SHP77 treated with DMSO at 0.1 percent for 48 hours (cell line): ENCODE data around the gene HAUS8.
"Not testable (repeated sequence)": the region's sequence is repeated elsewhere in the genome, so short reads cannot be mapped to it uniquely, and the experiment has no call there.

ENCODE experiments used
- DNase-seq: peaks from one replicate; lab custom pipeline; 2025; lab: John Stamatoyannopoulos, UW

HAUS8 gene

DNA sequence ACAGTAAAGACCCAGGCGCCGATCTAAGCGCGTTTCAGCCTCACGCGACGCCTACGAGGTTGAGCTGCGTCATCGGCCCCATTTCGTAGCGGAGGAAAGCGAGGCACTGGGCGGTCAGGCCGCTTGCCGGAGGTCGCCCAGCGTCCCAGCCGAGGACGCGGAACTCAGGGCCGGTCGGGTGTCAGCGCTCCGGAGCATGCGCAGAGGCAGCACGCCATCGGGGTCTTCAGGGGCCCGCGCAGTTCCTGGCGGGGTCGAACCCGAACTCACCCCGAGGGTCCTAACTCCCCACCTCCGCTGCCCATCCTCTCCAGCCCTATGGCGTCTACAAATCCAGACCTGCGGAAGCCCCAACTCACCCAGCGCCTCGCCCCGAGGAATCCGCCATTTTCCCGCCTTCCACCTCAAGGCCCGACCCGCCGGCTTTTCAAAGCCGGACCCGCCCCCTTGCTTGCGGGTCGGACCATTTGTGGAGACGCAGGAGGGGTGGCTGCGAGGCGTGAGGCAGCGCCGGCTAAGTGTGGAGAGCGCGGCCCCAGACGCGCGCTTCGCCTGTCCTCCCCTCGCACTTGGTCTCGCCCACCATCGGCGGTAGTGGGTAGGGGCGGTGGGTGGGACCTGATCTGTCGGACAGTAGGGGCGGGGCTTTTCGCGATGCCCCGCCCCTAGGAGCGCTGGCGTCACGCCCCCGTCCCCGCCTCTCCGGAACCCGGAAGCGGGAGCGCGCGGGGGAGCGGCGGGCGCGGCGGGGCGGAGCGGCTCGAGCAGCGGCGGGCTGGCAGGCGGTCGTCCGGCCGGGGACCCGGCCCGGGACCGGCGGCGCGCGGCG, at the start of gene HAUS8, which contains the start of gene MYO9B:
HAUS8 (minus strand) TSS at position 418 of the 829 bp plus-strand sequence; CDS start at position 388, 30 bp downstream.
MYO9B (plus strand) TSS at position 743 of the 829 bp plus-strand sequence. CDS start 25,941 bp downstream, outside the sequence.
- DNase-seq, result peak; percentile 97

- DNase-seq, result no peak
These were observed 48.8 kb upstream of the HAUS8 start for GRCh38 chr19:17124025-17124424.

DNA sequence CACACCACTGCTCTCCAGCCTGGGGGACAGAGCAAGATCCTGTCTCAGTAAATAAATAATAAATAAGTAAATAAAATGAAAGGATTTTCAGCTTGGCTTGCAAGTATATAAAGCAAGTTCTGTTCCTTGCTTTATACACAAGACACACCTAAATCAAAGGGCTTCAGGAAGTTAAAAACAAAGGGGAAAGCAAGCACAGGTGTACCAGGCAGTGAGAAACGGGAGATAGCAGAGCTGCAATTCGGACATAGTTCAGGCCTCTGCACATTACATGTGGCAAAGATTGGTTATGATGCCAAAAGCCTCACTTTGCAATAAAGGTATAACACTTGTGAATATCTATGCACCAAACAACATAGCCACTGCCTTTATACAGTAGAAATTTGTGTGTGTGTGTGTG, 47.8 kb upstream of the HAUS8 start:
- no peak for DNase-seq

- DNase-seq, result no peak
These were observed 46.6 kb upstream of the HAUS8 start for GRCh38 chr19:17121736-17122293.

GRCh38 chr19:17118957-17119356, 43.7 kb upstream of the HAUS8 start:
- no peak for DNase-seq

DNA sequence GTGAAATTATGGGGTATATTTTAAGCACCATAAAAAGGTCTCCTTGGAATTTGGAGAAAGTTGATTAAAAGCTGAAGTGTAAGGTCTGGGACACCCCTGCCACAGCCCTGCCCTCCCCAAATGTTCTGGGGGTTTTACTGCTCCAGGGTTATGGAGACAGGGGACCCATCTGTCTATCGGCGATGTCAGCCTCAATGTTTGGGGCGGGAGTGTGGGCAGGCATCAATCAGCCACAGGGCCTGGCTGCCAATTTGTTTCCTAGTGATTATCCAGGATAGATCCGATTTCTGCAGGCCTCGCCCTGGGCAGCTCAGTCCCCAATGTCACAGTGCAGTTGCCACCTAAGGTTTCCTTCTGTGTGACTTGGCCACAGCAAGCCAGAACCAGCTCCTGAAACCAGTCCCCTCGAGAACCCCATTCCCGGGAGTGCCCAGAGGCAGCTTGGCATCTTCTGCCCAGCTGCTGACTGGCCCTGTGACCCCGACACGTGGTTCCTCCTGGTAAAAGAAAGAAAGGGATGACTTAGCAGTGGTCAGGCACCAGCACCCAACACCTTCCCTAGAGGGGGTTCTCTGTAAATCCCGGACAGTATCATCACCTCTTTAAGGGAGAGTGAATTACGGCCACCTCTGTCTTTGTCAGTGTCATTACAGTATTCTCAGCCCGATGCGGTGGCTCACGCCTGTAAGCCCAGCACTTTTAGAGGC, 41.9 kb upstream of the HAUS8 start:
- DNase-seq, result no peak

DNA sequence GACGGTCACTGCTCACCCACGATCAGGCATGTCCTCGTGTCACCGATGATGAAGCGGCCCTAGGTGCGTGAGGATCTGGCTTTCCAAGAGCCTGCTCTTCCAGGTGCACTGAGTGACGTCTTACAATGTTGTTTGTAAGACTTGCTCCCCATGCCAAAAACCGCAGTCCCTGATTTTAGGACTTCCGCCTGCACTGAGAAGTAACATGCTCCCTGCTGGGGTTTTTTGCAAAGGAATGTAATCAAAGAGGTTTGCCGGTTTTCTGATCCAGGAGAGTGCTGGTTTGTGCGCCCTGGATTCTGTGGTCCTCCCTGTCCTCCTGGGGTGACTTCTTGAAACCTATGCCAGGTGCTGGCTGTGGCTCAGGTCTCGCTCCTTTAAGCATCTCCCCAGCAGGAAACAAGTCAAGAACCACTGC, 39.2 kb upstream of the HAUS8 start:
- DNase-seq, result no peak

DNA sequence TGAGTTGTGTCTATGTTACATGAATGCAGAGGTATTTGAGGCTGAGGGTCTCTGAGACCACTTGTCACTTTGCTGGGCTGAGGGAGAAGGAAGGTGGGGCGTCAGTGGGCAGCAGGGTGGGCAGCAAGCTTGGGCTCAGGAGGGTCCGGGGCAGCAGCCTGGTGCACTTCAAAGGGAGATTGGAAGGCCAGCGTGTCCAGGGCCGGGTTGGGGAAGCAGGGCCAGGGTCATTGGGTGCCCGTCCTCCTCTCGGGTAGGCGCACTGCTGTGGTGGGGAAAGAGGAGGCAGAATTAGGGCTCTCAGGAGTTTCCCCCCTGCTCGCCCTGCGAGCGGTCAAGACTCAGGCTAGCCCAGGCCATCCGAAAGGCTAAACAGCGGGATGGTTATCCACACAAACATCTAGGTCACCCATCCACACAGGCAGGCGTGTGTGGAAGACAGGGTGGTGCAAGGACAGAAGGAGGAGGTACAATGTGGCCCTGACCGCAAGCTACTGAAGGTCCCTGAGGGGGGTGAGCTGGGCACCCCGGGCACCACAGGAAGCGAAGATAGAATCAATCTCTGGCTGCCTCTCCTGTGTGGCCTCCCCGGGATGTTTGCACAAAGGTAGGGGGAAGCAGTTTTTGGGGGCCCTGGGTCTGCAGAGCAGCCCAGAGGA, 38.0 kb upstream of the HAUS8 start:
- DNase-seq, result no peak

- no peak for DNase-seq
These were observed 37.4 kb upstream of the HAUS8 start for GRCh38 chr19:17112700-17113099.

DNA sequence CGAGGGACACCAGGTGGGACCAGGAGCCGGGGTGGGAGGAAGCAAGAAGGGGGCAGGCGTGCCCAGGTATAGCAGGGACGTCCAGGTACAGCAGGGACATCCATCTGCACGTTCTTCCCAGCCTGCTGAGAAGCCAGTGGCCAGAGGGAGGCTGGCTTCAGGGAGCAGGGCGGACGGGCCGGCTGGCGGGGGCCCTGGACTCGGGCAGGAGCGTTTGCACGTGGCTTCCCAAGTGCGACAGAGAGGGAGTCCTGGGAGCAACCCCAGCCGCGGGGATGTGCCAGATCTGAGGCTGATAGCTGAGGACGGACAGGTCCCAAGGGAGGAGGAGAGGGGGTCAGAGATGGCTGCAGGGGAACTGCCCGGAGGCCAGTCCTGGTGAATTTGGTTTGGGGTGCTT, 37.0 kb upstream of the HAUS8 start:
- no peak for DNase-seq

DNA sequence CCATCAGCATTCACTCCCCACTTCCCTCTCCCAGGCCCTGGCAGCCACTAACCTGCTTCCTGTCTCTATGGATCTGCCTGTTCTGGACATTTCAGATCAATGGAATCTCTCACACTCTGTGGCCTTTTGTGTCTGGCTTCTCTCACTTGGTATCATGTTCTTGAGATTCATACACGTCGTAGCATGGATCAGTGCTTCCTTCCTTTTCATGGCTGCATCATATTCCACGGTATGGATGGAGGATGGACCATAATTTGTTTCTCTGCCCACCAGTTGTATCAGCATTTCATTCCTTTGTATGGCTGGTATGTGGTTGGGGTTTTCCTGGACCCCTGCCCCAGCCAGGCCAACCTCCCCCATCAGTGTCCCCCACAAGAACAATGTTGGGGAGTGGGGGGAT, 36.5 kb upstream of the HAUS8 start:
- DNase-seq, result no peak

GRCh38 chr19:17110599-17110966, 35.3 kb upstream of the HAUS8 start:
- no peak for DNase-seq

DNA sequence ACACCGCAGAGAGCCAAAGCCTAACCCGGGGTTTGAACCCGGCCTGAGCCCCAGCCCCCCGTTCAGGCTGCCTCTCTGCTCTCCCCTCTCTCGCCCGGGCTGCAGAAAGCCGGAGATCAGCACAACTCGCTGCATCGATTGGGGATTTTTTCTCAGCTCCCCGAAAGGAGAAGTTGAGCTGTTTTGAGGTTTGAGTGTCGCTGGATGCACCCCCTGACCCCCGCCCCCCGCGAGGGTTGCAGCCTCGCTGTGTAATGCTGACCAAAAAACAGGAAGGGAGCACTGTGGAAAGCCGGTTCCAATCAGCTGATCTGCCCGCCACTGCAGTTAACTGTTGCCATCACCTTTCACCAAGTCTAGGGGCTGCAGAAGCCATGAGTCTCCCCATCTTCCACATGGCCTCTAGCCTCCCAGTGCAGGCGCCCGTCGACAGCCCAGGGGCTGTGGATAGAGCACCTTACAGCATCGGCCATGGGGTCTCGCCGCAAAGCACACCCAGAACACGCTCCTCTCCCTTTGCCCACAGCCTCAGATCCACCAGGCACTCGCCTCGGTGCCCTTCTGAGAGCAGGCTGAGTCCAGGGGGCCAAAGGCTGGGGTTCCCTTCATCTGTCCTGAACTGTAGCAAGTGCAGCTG, 34.8 kb upstream of the HAUS8 start:
- no peak for DNase-seq

GRCh38 chr19:17109300-17109699, 34.0 kb upstream of the HAUS8 start:
- no peak for DNase-seq

- no peak for DNase-seq
These were observed 33.2 kb upstream of the HAUS8 start for GRCh38 chr19:17108453-17108784.

DNA sequence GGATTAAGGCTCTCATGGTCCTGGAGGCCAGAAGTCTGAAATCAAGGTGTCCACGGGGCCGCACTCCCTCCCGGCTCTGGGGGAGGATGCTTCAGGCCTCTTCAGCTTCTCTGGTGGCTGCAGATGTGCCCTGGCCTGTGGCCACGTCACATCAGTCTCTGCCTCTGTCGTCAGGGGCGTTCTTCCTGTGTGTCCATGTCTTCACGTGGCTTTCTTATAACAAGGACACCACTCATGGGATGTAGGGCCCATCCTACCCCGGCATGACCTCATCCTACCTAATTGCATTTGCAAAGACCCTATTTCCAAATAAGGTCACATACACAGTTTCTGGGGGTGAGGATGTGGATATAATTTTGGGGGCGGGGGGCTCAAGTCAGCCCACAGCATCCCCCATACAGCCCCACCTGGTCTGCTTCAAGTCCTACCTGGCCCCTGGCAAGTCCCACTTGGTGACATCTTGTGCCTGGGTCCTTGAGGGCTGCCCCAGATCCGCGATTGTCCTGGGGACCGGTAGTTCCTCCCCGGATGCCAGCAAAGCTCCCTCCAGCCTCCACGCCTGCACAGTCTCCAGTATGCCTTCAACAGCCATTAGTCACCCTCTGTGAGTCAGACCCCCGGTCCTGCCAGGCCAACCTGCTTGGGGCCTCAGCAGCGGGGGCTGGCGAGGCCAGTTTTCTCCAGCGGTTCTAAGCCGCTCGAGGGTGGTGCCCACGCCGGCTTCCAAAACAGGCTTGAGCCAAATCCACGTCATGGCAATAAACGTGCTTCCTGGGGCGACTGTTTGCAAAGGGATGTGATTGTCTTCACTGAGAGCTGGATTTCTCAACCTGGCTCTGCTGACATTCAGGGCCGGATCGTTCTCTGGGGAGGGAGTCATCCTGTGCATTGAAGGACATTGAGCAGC, 32.5 kb upstream of the HAUS8 start:
- no peak for DNase-seq

DNA sequence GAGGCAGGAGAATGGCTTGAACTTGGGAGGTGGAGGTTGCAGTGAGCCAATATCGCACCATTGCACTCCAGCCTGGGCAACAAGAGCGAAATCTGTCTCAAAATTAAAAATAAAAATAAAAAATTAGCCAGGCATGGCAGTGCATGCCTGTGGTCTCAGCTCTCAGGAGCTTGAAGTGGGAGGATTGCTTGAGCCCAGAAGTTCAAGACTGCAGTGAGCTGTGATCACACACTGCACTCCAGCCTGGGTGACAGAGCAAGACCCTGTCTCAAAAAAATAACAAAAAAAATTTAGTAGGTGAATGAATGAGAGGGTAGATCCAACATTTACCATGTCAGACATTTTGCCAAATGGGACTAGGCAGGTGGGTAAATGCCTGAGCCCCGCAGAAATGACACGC, 31.7 kb upstream of the HAUS8 start:
- not testable (repeated sequence) for DNase-seq

GRCh38 chr19:17105556-17105955, 30.3 kb upstream of the HAUS8 start:
- DNase-seq, result no peak

GRCh38 chr19:17104679-17105078, 29.4 kb upstream of the HAUS8 start:
- no peak for DNase-seq

DNA sequence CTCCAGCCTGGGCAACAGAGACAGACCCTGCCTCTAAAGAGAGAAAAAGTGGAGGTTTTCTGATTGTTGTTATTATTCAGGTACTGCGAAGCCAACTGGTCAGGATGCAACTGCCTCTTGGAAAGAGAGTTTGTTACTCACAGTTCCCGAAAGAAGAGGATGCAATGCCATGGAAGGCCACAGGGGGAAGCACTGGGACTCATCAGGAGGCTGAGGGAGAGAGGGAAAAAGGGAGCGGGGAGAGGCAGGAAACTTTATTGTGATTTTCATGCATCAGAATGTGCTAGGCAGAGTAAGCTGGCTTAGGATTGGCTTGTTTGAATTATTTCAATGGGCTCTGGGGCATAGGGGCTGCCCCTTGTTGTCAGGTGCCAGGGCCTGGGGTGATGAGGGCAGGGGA, 27.9 kb upstream of the HAUS8 start:
- DNase-seq, result no peak
